HG02798 (cell line): ENCODE measurements around the gene THBD.

Source experiments
- ATAC-seq: cut with Tn5 transposase; IDR thresholded peaks from one replicate; pipeline ENCODE4 v1.9.1; 2021; ENCODE audit warnings: mild to moderate bottlenecking; ENCODE audit not compliant: unreplicated experiment, poor library complexity

The THBD gene

GRCh38 chr20:23018941-23019340, 30.5 kb downstream of the THBD start:
- ATAC-seq = no peak

GRCh38 chr20:23018432-23018831, 31.0 kb downstream of the THBD start:
- ATAC-seq = no peak

GRCh38 chr20:23017516-23017915, 32.0 kb downstream of the THBD start:
- no peak for ATAC-seq

- no peak for ATAC-seq
Measured at GRCh38 chr20:23013429-23013828, 36.0 kb downstream of the THBD start.

- no peak for ATAC-seq
Measured at GRCh38 chr20:23011008-23011721, 38.3 kb downstream of the THBD start.

GRCh38 chr20:23010096-23010495, 39.4 kb downstream of the THBD start:
- no peak for ATAC-seq

GRCh38 chr20:23009636-23010035, 39.8 kb downstream of the THBD start:
- ATAC-seq = no peak

GRCh38 chr20:23008667-23009066, 40.8 kb downstream of the THBD start:
- no peak for ATAC-seq

GRCh38 chr20:23007886-23008655, 41.4 kb downstream of the THBD start:
- no peak for ATAC-seq

- no peak for ATAC-seq
Measured at GRCh38 chr20:23007462-23007861, 42.0 kb downstream of the THBD start.

- ATAC-seq = no peak
Measured at GRCh38 chr20:23005776-23006175, 43.7 kb downstream of the THBD start.

GRCh38 chr20:23003881-23004460, 45.5 kb downstream of the THBD start:
- no peak for ATAC-seq

GRCh38 chr20:23003077-23003635, 46.3 kb downstream of the THBD start:
- no peak for ATAC-seq

- no peak for ATAC-seq
Measured at GRCh38 chr20:23002276-23002675, 47.2 kb downstream of the THBD start.

GRCh38 chr20:23000232-23000947, 49.1 kb downstream of the THBD start:
- no peak for ATAC-seq

GRCh38 chr20:22999756-23000155, 49.7 kb downstream of the THBD start:
- ATAC-seq = no peak

- ATAC-seq = no peak
Measured at GRCh38 chr20:22998476-22998875, 51.0 kb downstream of the THBD start.

- ATAC-seq = no peak
Measured at GRCh38 chr20:22995923-22996322, 53.5 kb downstream of the THBD start.
